ENCODE measurements around the gene NFYB. TPM values are rescaled to one million over a fixed set of nuclear protein-coding genes. Genes with fewer than 3 reads are reported as not detected.

The NFYB gene
- total and polyA plus RNA-seq, 9 of the 15 experiments (the other 6 are each of a cell fraction or from before 2014, with no cell fraction given), result 14.5 to 51.5 (median 32.3) TPM

DNA sequence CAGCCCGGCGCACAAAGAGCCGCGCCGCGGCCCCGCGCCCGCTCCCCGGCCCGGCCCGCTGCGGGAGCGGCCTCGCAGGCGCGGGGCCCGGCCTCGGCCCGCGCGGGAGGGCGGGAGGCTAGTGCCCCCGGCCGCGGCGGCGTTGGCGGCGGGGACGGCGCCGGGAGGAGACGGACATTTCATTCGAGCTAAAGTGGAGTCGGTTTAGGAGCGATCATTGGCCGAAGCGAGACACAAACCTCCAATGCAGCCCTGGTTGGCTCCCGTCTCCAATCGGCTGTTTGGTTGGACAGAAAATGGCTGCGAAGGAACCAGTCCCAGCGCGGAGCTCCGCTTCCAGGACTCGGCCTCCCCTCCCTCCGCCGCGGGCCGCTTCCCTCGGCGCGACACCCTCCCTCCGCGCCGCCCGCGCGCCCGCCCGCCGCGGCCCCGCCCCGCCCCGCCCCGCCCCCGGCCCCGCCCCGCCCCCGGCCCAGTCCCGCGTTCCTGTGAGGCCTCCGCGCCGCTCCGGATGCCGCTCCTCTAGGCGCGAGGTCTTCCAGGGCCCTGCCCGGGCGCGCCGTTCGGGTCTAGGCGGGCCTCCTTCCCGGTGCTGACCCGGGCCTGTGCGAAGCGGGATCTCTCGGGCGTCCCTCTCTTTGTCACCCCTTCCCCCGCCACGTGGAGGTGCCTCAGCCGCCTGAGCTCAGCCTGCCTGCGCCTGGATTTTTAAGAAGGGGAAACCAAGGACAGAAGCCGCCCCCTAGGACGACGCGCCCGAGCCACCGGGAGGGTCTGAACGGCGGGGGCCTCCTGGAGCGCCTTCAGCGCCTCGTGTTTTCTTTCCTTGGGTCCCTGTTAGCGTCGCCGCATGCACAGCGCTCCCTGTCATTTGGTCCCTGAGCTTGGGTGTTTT, at the start of gene NFYB (continued):
- TF ChIP-seq SREBF2 (CRISPR knock-in tag; IDR thresholded peaks at IDR 0.05) (no peak), ZNF778 (CRISPR knock-in tag; IDR thresholded peaks at IDR 0.05) (no peak), ZNF347 (CRISPR knock-in tag; IDR thresholded peaks at IDR 0.05; ENCODE audit: low read depth) (no peak), NFIX (CRISPR knock-in tag; IDR thresholded peaks at IDR 0.05; ENCODE audit: low read depth) (no peak), EHMT2 (IDR thresholded peaks at IDR 0.05) (no peak), ERF (CRISPR knock-in tag; IDR thresholded peaks at IDR 0.05) (no peak), CREM (IDR thresholded peaks at IDR 0.05; ENCODE audit: low read depth) (peak; percentile 70), MCM3 (IDR thresholded peaks at IDR 0.05) (no peak), ZNF124 (CRISPR knock-in tag; IDR thresholded peaks at IDR 0.05) (no peak), CBFA2T3 (IDR thresholded peaks at IDR 0.05) (no peak), U2AF1 (optimal IDR thresholded peaks at IDR 0.05; ENCODE audit: low read depth, low read length) (no peak), U2AF2 (optimal IDR thresholded peaks at IDR 0.05; ENCODE audit: low read depth, low read length) (no peak), KLF13 (tag; IDR thresholded peaks at IDR 0.05; ENCODE audit: borderline replicate concordance, low read depth) (no peak), FOXA3 (CRISPR knock-in tag; conservative IDR thresholded peaks at IDR 0.05 in 1 of 2, IDR thresholded peaks at IDR 0.05 in 1 of 2) (no peak), GABPA (tag; conservative IDR thresholded peaks at IDR 0.05; ENCODE audit: low read depth) (no peak)
- TF ChIP-seq, protein P1, sequence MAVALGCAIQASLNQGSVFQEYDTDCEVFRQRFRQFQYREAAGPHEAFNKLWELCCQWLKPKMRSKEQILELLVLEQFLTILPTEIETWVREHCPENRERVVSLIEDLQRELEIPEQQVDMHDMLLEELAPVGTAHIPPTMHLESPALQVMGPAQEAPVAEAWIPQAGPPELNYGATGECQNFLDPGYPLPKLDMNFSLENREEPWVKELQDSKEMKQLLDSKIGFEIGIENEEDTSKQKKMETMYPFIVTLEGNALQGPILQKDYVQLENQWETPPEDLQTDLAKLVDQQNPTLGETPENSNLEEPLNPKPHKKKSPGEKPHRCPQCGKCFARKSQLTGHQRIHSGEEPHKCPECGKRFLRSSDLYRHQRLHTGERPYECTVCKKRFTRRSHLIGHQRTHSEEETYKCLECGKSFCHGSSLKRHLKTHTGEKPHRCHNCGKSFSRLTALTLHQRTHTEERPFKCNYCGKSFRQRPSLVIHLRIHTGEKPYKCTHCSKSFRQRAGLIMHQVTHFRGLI (CRISPR knock-in tag; IDR thresholded peaks at IDR 0.05), result no peak
- TF ChIP-seq, protein P2, sequence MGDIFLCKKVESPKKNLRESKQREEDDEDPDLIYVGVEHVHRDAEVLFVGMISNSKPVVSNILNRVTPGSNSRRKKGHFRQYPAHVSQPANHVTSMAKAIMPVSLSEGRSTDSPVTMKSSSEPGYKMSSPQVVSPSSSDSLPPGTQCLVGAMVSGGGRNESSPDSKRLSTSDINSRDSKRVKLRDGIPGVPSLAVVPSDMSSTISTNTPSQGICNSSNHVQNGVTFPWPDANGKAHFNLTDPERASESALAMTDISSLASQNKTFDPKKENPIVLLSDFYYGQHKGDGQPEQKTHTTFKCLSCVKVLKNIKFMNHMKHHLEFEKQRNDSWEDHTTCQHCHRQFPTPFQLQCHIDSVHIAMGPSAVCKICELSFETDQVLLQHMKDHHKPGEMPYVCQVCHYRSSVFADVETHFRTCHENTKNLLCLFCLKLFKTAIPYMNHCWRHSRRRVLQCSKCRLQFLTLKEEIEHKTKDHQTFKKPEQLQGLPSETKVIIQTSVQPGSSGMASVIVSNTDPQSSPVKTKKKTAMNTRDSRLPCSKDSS (IDR thresholded peaks at IDR 0.05; ENCODE audit: low read depth, partially characterized antibody), result no peak
- TF ChIP-seq, protein P3, sequence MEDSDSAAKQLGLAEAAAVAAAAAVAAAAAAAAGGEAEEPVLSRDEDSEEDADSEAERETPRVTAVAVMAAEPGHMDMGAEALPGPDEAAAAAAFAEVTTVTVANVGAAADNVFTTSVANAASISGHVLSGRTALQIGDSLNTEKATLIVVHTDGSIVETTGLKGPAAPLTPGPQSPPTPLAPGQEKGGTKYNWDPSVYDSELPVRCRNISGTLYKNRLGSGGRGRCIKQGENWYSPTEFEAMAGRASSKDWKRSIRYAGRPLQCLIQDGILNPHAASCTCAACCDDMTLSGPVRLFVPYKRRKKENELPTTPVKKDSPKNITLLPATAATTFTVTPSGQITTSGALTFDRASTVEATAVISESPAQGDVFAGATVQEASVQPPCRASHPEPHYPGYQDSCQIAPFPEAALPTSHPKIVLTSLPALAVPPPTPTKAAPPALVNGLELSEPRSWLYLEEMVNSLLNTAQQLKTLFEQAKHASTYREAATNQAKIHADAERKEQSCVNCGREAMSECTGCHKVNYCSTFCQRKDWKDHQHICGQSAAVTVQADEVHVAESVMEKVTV (CRISPR knock-in tag; IDR thresholded peaks at IDR 0.05), result no peak
- TF ChIP-seq, protein P4, sequence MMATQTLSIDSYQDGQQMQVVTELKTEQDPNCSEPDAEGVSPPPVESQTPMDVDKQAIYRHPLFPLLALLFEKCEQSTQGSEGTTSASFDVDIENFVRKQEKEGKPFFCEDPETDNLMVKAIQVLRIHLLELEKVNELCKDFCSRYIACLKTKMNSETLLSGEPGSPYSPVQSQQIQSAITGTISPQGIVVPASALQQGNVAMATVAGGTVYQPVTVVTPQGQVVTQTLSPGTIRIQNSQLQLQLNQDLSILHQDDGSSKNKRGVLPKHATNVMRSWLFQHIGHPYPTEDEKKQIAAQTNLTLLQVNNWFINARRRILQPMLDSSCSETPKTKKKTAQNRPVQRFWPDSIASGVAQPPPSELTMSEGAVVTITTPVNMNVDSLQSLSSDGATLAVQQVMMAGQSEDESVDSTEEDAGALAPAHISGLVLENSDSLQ (IDR thresholded peaks at IDR 0.05), result no peak
- TF ChIP-seq, protein P5, sequence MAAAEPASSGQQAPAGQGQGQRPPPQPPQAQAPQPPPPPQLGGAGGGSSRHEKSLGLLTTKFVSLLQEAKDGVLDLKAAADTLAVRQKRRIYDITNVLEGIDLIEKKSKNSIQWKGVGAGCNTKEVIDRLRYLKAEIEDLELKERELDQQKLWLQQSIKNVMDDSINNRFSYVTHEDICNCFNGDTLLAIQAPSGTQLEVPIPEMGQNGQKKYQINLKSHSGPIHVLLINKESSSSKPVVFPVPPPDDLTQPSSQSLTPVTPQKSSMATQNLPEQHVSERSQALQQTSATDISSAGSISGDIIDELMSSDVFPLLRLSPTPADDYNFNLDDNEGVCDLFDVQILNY (CRISPR knock-in tag; IDR thresholded peaks at IDR 0.05), result no peak
- TF ChIP-seq, protein P6, sequence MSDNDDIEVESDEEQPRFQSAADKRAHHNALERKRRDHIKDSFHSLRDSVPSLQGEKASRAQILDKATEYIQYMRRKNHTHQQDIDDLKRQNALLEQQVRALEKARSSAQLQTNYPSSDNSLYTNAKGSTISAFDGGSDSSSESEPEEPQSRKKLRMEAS (CRISPR knock-in tag; IDR thresholded peaks at IDR 0.05), result peak; percentile 82

Data from K562 (cell line).